GM12878 (cell line): ENCODE measurements around the gene COX6B1. TPM values are rescaled to one million over a fixed set of nuclear protein-coding genes. Genes with fewer than 3 reads are reported as not detected.

Source experiments
- BACH1 ChIP-seq: fragments of 450-650 bp; IDR thresholded peaks from 2 replicates; pipeline ENCODE4 v1.6.1; 2017; ENCODE audit warnings: mild to moderate bottlenecking, borderline replicate concordance
- BCLAF1 ChIP-seq: fragments of 450-650 bp; IDR thresholded peaks from 2 replicates; pipeline ENCODE4 v1.6.1; 2017; ENCODE audit warnings: antibody characterized with exemption, mild to moderate bottlenecking, moderate library complexity
- BHLHE40 ChIP-seq, 2 experiments: fragments of 450-650 bp in 1 of 2; IDR thresholded peaks; 2 replicates each; pipeline ENCODE4 v1.6.1; 2011 to 2017; ENCODE audit warnings: low read depth in 2 of 2, borderline replicate concordance in 1 of 2, improper control_type of control experiment in 1 of 2, low read length in 1 of 2, mild to moderate bottlenecking in 1 of 2
- BMI1 ChIP-seq: fragments of 450-650 bp; IDR thresholded peaks from 2 replicates; pipeline ENCODE4 v1.6.1; 2016; ENCODE audit warnings: mild to moderate bottlenecking, moderate library complexity, borderline replicate concordance
- CBFB ChIP-seq: IDR thresholded peaks from 2 replicates; pipeline ENCODE4 v1.6.1; 2016; ENCODE audit warnings: antibody characterized with exemption, low read depth
- E2F4 ChIP-seq: IDR thresholded peaks from 2 replicates; pipeline ENCODE4 v1.6.1; 2012; ENCODE audit warnings: low read depth, low read length, improper control_type of control experiment
- GATAD2B ChIP-seq: fragments of 450-650 bp; conservative IDR thresholded peaks from 2 replicates; pipeline ENCODE4 v1.6.1; 2017; ENCODE audit warnings: low read depth, mild to moderate bottlenecking, moderate library complexity
- IRF3 ChIP-seq: fragments of 450-650 bp; IDR thresholded peaks from 2 replicates; pipeline ENCODE4 v1.6.1; 2014; ENCODE audit warnings: mild to moderate bottlenecking
- JUNB ChIP-seq: IDR thresholded peaks from 2 replicates; pipeline ENCODE4 v1.6.1; 2016; ENCODE audit warnings: antibody characterized with exemption, mild to moderate bottlenecking
- KDM1A ChIP-seq: fragments of 200-600 bp; sonication (generic); IDR thresholded peaks from 2 replicates; pipeline ENCODE4 v1.6.1; 2016; ENCODE audit warnings: borderline replicate concordance
- MYC ChIP-seq: IDR thresholded peaks from 2 replicates; pipeline ENCODE4 v1.6.1; 2011; ENCODE audit warnings: mild to moderate bottlenecking, low read length, moderate library complexity, inconsistent platforms; ENCODE audit not compliant: insufficient read depth, insufficient replicate concordance, insufficient read length, severe bottlenecking
- NFYA ChIP-seq: IDR thresholded peaks from 2 replicates; pipeline ENCODE4 v1.6.1; 2011; ENCODE audit warnings: low read depth, mild to moderate bottlenecking, low read length, improper control_type of control experiment, borderline replicate concordance
- NR2C2 ChIP-seq: IDR thresholded peaks from 2 replicates; pipeline ENCODE4 v1.6.1; 2011; ENCODE audit warnings: borderline replicate concordance, low read depth; ENCODE audit not compliant: control insufficient read depth, insufficient read length
- PKNOX1 ChIP-seq: fragments of 450-650 bp; IDR thresholded peaks from 2 replicates; pipeline ENCODE4 v1.6.1; 2016; ENCODE audit warnings: mild to moderate bottlenecking
- POLR2A ChIP-seq: IDR thresholded peaks from 2 replicates; pipeline ENCODE4 v1.6.1; 2011; ENCODE audit warnings: low read depth, mild to moderate bottlenecking, low read length
- RFX5 ChIP-seq: IDR thresholded peaks from 2 replicates; pipeline ENCODE4 v1.6.1; 2011; ENCODE audit warnings: low read depth, low read length, improper control_type of control experiment
- SIX5 ChIP-seq: IDR thresholded peaks from 2 replicates; pipeline ENCODE4 v1.6.1; 2011; ENCODE audit warnings: mild to moderate bottlenecking, low read depth, low read length, moderate library complexity; ENCODE audit not compliant: severe bottlenecking
- SMAD1 ChIP-seq: fragments of 450-650 bp; IDR thresholded peaks from 2 replicates; pipeline ENCODE4 v1.6.1; 2018; ENCODE audit warnings: mild to moderate bottlenecking, low read depth; ENCODE audit not compliant: partially characterized antibody
- SMARCA5 ChIP-seq: fragments of 450-650 bp; IDR thresholded peaks from 2 replicates; pipeline ENCODE4 v1.6.1; 2017; ENCODE audit warnings: mild to moderate bottlenecking
- STAT1 ChIP-seq: fragments of 450-650 bp; conservative IDR thresholded peaks from 2 replicates; pipeline ENCODE4 v1.6.1; 2014; ENCODE audit warnings: antibody characterized with exemption, mild to moderate bottlenecking
- STAT3 ChIP-seq: IDR thresholded peaks from 2 replicates; pipeline ENCODE4 v1.6.1; 2011; ENCODE audit warnings: low read depth, low read length, improper control_type of control experiment
- TARDBP ChIP-seq: IDR thresholded peaks from 2 replicates; pipeline ENCODE4 v1.6.1; 2016; ENCODE audit warnings: borderline replicate concordance
- YBX1 ChIP-seq: fragments of 450-650 bp; IDR thresholded peaks from 2 replicates; pipeline ENCODE4 v1.6.1; 2016; ENCODE audit warnings: antibody characterized with exemption
- YY1 ChIP-seq: IDR thresholded peaks from 2 replicates; pipeline ENCODE4 v1.6.1; 2011; ENCODE audit warnings: low read depth, mild to moderate bottlenecking, low read length
- ZSCAN29 ChIP-seq: fragments of 450-650 bp; IDR thresholded peaks from 2 replicates; pipeline ENCODE4 v1.6.1; 2017; ENCODE audit warnings: mild to moderate bottlenecking, moderate library complexity
- ZZZ3 ChIP-seq: IDR thresholded peaks from 2 replicates; pipeline ENCODE4 v1.6.1; 2011; ENCODE audit warnings: low read depth; ENCODE audit not compliant: control insufficient read depth, insufficient read length
- polyA plus RNA-seq, 11 experiments: library from polyadenylated mRNA; depleted of rRNA in 4 of 11; unstranded in 6 of 11; stranded (reverse) in 5 of 11; fragments of >200 nt; fragmentation: Nextera tagmentation in 4 of 11; fragmentation: Illumina TruSeq in 1 of 11; extraction: Ambion mirVana in 4 of 11; extraction: Trizol in 1 of 11; gene quantifications; 1 replicate in 1 of 11; 2 replicates in 10 of 11; pipeline versions ENCODE4 v1.2.1 to v1.2.3, GENCODE V29; 2011 to 2016; ENCODE audit warnings: inconsistent platforms in 2 of 11, missing spikeins in 2 of 11, low read depth in 1 of 11
- total RNA-seq, 4 experiments: library from RNA; depleted of rRNA in 3 of 4; stranded (reverse); fragments of >200 nt in 3 of 4; fragmentation: Illumina TruSeq in 1 of 4; extraction: Trizol in 1 of 4; gene quantifications; 2 replicates each; pipeline versions ENCODE4 v1.2.1 to v1.2.3, GENCODE V29; 2013 to 2021

Gene COX6B1
- total and polyA plus RNA-seq, 10 of the 15 experiments (the other 5 are each of a cell fraction or from before 2014, with no cell fraction given), result 500 to 1,700 (median 862) TPM

- TF ChIP-seq PKNOX1, result no peak
- TF ChIP-seq BHLHE40 (IDR thresholded peaks at IDR 0.05; ENCODE audit: borderline replicate concordance in 1 of 2, low read depth in 2 of 2, low read length in 1 of 2), result peak; percentile 92
- no peak for TF ChIP-seq ZSCAN29
- TF ChIP-seq IRF3, result no peak
- TF ChIP-seq MYC, result no peak
- no peak for TF ChIP-seq YY1
- no peak for TF ChIP-seq GATAD2B
- no peak for TF ChIP-seq SMAD1
- TF ChIP-seq ZZZ3, result no peak
- no peak for TF ChIP-seq POLR2A
- TF ChIP-seq TARDBP, result no peak
- no peak for TF ChIP-seq NFYA
- no peak for TF ChIP-seq SIX5
- TF ChIP-seq CBFB, result no peak
- no peak for TF ChIP-seq BCLAF1
- TF ChIP-seq NR2C2, result no peak
- TF ChIP-seq BMI1, result no peak
- no peak for TF ChIP-seq YBX1
- TF ChIP-seq STAT3, result no peak
- no peak for TF ChIP-seq BACH1
- TF ChIP-seq RFX5, result no peak
- peak; percentile 65 for TF ChIP-seq JUNB
- no peak for TF ChIP-seq SMARCA5
- no peak for TF ChIP-seq E2F4
- TF ChIP-seq KDM1A, result no peak
- TF ChIP-seq STAT1, result no peak
These were observed 48.7 kb downstream of the COX6B1 start (continued) for GRCh38 chr19:35696835-35697234.
